Suprapubic skin (tissue), 4 donors: ENCODE measurements around the gene TPT1. TPM values are rescaled to one million over a fixed set of nuclear protein-coding genes. Genes with fewer than 3 reads are reported as not detected.

Experiments used
- DNase-seq, 2 donors: peaks; one replicate each; pipeline ENCODE4 v3.0.0-alpha.2; 2019; ENCODE audit warnings: low spot score in 2 of 2
- H3K27ac ChIP-seq: fragments of 200-600 bp; sonication (generic); one replicate; pipeline ENCODE4 v1.5.1; 2019
- H3K27me3 ChIP-seq: fragments of 200-600 bp; sonication (generic); one replicate; pipeline ENCODE4 v1.5.1; 2019
- H3K36me3 ChIP-seq: fragments of 200-600 bp; sonication (generic); one replicate; pipeline ENCODE4 v1.5.1; 2019
- H3K4me1 ChIP-seq: fragments of 200-600 bp; sonication (generic); one replicate; pipeline ENCODE4 v1.5.1; 2019
- H3K4me3 ChIP-seq: fragments of 200-600 bp; sonication (generic); one replicate; pipeline ENCODE4 v1.5.1; 2019; ENCODE audit warnings: mild to moderate bottlenecking
- H3K9me3 ChIP-seq: fragments of 200-600 bp; sonication (generic); one replicate; pipeline ENCODE4 v1.5.1; 2019
- CTCF ChIP-seq, 2 donors: fragments of 200-600 bp in 1 of 2; fragments of 450-650 bp in 1 of 2; sonication (generic) in 1 of 2; IDR thresholded peaks; one replicate each; pipeline ENCODE4 v1.5.1; 2016 to 2019; ENCODE audit warnings: antibody characterized with exemption in 2 of 2, mild to moderate bottlenecking in 1 of 2, moderate library complexity in 1 of 2
- EP300 ChIP-seq: sonication (generic); formaldehyde crosslinking; IDR thresholded peaks from one replicate; pipeline ENCODE4 v1.6.1; 2017; ENCODE audit warnings: antibody characterized with exemption
- POLR2A ChIP-seq, 2 donors: fragments of 450-650 bp; IDR thresholded peaks; one replicate each; pipeline ENCODE4 v1.6.1; 2017; ENCODE audit warnings: antibody characterized with exemption in 2 of 2, mild to moderate bottlenecking in 2 of 2, moderate library complexity in 2 of 2
- POLR2AphosphoS5 ChIP-seq, 3 donors: sonication (generic); formaldehyde crosslinking; IDR thresholded peaks; one replicate each; pipeline ENCODE4 v1.6.1; 2017; ENCODE audit warnings: antibody characterized with exemption in 3 of 3
- WGBS: methylation state at CpG from one replicate; pipeline ENCODE4 v1.1.5; 2018; 5-methylcytosine and 5-hydroxymethylcytosine counted together
- total RNA-seq, 4 donors: library from RNA; depleted of rRNA; stranded (reverse); fragments of >200 nt; gene quantifications; one replicate each; pipeline ENCODE4 v1.1.0, GENCODE V29; 2016

The TPT1 gene
- total RNA-seq, 4 donors from 2014 or later: 1,947 to 2,729 (median 2,521) TPM

DNA sequence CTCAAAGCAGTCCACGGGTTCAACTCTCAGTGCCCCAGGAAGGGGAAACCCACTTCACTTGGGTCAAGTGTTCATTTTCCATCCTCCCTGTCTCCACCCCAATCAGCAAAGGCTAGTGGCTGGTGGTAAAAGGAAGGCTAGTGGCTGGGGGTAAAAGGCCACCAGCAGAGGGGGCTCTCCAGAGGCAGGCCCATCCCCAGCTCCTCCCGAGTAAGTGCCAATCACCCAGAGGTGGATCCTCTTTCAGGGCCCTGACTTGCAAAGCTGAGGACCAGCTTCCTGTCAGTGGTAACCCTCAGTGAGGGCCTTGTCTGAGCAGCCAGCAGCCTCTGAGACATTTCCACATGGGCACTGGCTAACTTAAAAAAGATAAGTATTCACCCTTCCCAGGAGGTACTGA is 22.0 kb upstream of the TPT1 start:
- Histone ChIP-seq H3K4me1 (peaks cover 8% of the 10 kb centered on the region), H3K27ac (no peak overlapping the region), H3K9me3 (no peaks in the 10 kb centered on the region), H3K27me3 (no peaks in the 10 kb centered on the region), H3K36me3 (peaks cover 14% of the 10 kb centered on the region), H3K4me3 (no peak overlapping the region)
- TF ChIP-seq EP300 (no peak), POLR2A (IDR thresholded peaks at IDR 0.05) (no peak), POLR2AphosphoS5 (IDR thresholded peaks at IDR 0.05) (no peak), CTCF (IDR thresholded peaks at IDR 0.05) (no peak)
- no peak for DNase-seq
- WGBS: 94% methylated on average over 1 of the region's 2 CpGs

DNA sequence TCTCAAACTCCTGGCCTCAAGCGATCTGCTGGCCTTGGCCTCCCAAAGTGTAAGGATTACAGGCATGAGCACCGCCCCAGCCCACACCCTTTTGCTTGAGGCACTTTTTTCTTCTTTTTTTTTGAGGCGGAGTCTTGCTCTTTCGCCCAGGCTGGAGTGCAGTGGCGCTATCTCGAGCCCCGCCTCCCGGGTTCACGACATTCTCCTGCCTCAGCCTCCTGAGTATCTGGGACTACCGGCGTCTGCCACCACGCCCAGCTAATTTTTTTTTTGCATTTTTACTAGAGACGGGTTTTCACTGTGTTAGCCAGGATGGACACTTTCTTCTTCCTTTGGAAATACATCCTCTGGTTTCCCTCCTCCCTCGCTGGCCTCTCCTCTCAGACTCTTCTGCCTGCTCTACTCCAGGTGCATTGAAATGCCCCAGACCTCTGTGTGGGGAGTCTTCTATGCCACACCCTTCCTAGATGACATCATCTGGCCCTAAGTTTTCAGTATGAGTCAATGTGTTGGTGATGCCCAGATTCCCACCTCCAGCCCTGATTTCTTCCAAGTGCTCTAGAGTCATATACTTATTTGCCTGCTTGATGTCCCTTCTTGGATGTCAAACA is 20.7 kb upstream of the TPT1 start:
- Histone ChIP-seq H3K4me1 (no peaks in the 10 kb centered on the region), H3K9me3 (no peaks in the 10 kb centered on the region), H3K27ac (no peak overlapping the region), H3K36me3 (peaks cover 25% of the 10 kb centered on the region), H3K4me3 (no peak overlapping the region), H3K27me3 (no peaks in the 10 kb centered on the region)
- 76% methylated on average over 14 of the region's 14 CpGs for WGBS
- DNase-seq: no peak
- TF ChIP-seq CTCF (IDR thresholded peaks at IDR 0.05): no peak
- no peak for TF ChIP-seq POLR2AphosphoS5 (IDR thresholded peaks at IDR 0.05)
- TF ChIP-seq POLR2A (IDR thresholded peaks at IDR 0.05): no peak
- TF ChIP-seq EP300: no peak

GRCh38 chr13:45356966-45357672 is 16.1 kb upstream of the TPT1 start:
- Histone ChIP-seq H3K27ac (no peak overlapping the region), H3K4me3 (no peak overlapping the region), H3K4me1 (no peaks in the 10 kb centered on the region), H3K9me3 (no peaks in the 10 kb centered on the region), H3K36me3 (peaks cover 63% of the 10 kb centered on the region), H3K27me3 (no peaks in the 10 kb centered on the region)
- no peak for TF ChIP-seq POLR2A (IDR thresholded peaks at IDR 0.05)
- TF ChIP-seq EP300: no peak
- no peak for TF ChIP-seq POLR2AphosphoS5 (IDR thresholded peaks at IDR 0.05)
- TF ChIP-seq CTCF (IDR thresholded peaks at IDR 0.05): no peak
- WGBS: 82% methylated on average over 6 of the region's 7 CpGs
- no peak for DNase-seq

DNA sequence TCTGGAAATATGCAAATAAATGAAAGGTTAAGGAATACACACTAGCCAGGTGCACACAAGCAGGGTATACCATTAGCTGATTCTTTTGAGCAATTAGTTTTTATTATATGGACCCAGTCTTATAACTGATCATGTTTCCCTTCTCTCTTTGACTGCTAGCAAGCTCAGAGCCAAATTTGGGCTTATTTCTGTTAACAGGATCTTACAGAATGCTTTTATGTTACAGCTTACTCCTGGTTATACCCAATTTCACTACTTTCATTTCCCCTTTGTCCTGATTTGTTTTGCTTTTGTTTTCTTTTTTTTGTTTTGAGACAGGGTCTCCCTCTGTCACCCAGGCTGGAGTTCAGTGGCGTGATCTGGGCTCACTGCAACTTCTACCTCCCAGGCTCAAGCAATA is 12.9 kb upstream of the TPT1 start:
- DNase-seq: no peak
- TF ChIP-seq EP300 (no peak), CTCF (IDR thresholded peaks at IDR 0.05) (no peak), POLR2AphosphoS5 (IDR thresholded peaks at IDR 0.05) (no peak), POLR2A (IDR thresholded peaks at IDR 0.05) (no peak)
- no peaks in the 10 kb centered on the region for H3K9me3 ChIP-seq
- H3K27ac ChIP-seq: no peak overlapping the region
- WGBS: 96% methylated on average over 1 of the region's 1 CpG
- H3K36me3 ChIP-seq: peaks cover 84% of the 10 kb centered on the region
- no peaks in the 10 kb centered on the region for H3K4me1 ChIP-seq
- no peaks in the 10 kb centered on the region for H3K27me3 ChIP-seq
- H3K4me3 ChIP-seq: no peak overlapping the region

DNA sequence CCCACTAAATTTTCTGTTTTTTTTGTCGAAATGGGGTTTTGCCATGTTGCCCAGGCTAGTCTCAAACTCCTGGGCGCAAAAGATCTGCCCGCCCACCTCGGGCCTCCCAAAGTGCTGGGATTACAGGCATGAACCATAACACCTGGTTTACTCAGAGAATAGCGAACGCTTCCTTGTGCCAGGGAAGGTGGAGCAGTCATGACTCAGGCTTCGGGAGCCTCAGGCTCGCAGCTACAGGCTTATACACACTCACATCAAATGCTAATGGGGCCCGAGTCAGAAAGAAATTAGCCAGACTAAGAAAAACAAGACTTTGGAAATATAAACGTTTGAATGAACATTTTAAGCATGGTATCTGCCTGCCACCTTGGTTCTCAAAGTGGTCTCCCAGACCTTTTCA is 11.0 kb upstream of the TPT1 start:
- H3K4me1 ChIP-seq: no peaks in the 10 kb centered on the region
- TF ChIP-seq EP300: no peak
- no peak for TF ChIP-seq CTCF (IDR thresholded peaks at IDR 0.05)
- TF ChIP-seq POLR2AphosphoS5 (IDR thresholded peaks at IDR 0.05): no peak
- no peak for TF ChIP-seq POLR2A (IDR thresholded peaks at IDR 0.05)
- DNase-seq: no peak
- H3K9me3 ChIP-seq: no peaks in the 10 kb centered on the region
- H3K4me3 ChIP-seq: no peak overlapping the region
- H3K27me3 ChIP-seq: no peaks in the 10 kb centered on the region
- H3K27ac ChIP-seq: no peak overlapping the region
- peaks cover 88% of the 10 kb centered on the region for H3K36me3 ChIP-seq
- 64% methylated on average over 10 of the region's 10 CpGs for whole genome bisulfite sequencing
